GM18508 (cell line): ENCODE results near the gene CLEC4G.
"Not testable (repeated sequence)": the region's sequence is repeated elsewhere in the genome, so short reads cannot be mapped to it uniquely, and the experiment has no call there.

ENCODE experiments used
- ATAC-seq: cut with Tn5 transposase; IDR thresholded peaks from one replicate; pipeline ENCODE4 v1.9.1; 2021; ENCODE audit warnings: moderate number of reproducible peaks; ENCODE audit not compliant: insufficient read depth, unreplicated experiment

Gene CLEC4G

GRCh38 chr19:7746903-7747884 is 15.3 kb upstream of the CLEC4G start, which contains the start of gene CD209:
CD209 (minus strand) TSS chr19:7747534; CDS start chr19:7747511, 23 bp downstream.
- ATAC-seq, result no peak

- not testable (repeated sequence) for ATAC-seq
Measured at GRCh38 chr19:7746306-7746705, 14.4 kb upstream of the CLEC4G start.

- ATAC-seq, result no peak
Measured at GRCh38 chr19:7744871-7745650, 13.2 kb upstream of the CLEC4G start.

GRCh38 chr19:7744199-7744786 is 12.4 kb upstream of the CLEC4G start:
- no peak for ATAC-seq

GRCh38 chr19:7743425-7743841 is 11.5 kb upstream of the CLEC4G start:
- ATAC-seq, result no peak

- no peak for ATAC-seq
Measured at GRCh38 chr19:7742991-7743390, 11.1 kb upstream of the CLEC4G start.

- no peak for ATAC-seq
Measured at GRCh38 chr19:7742575-7742974, 10.7 kb upstream of the CLEC4G start.

GRCh38 chr19:7740682-7741054 is 8.8 kb upstream of the CLEC4G start:
- ATAC-seq, result no peak

- ATAC-seq, result no peak
Measured at GRCh38 chr19:7739801-7740681, 8.1 kb upstream of the CLEC4G start.

GRCh38 chr19:7739211-7739755 is 7.4 kb upstream of the CLEC4G start:
- ATAC-seq, result no peak

GRCh38 chr19:7738023-7738422 is 6.1 kb upstream of the CLEC4G start:
- ATAC-seq, result no peak

GRCh38 chr19:7737215-7737614 is 5.3 kb upstream of the CLEC4G start:
- ATAC-seq, result no peak

- no peak for ATAC-seq
Measured at GRCh38 chr19:7736148-7736547, 4.2 kb upstream of the CLEC4G start.

- no peak for ATAC-seq
Measured at GRCh38 chr19:7734220-7735203, 2.6 kb upstream of the CLEC4G start.

- ATAC-seq, result no peak
Measured at GRCh38 chr19:7733376-7733775, 1.5 kb upstream of the CLEC4G start.

GRCh38 chr19:7731615-7732014 is 295 bp downstream of the CLEC4G start:
- ATAC-seq, result no peak

- ATAC-seq, result no peak
Measured at GRCh38 chr19:7731218-7731595, 703 bp downstream of the CLEC4G start.
